Measurements from ENCODE around the gene IGFBP4.

IGFBP4 gene

GRCh38 chr17:40487371-40488020 lies 44.2 kb downstream of the IGFBP4 start:
- Mint-ChIP-seq H3K36me3 (peaks cover 5% of the 10 kb centered on the region), H3K27ac (peak overlapping the region; percentile 76), H3K4me1 (peaks cover 95% of the 10 kb centered on the region), H3K9me3 (no peaks in the 10 kb centered on the region), H3K27me3 (no peaks in the 10 kb centered on the region), H3K4me3 (no peak overlapping the region)
- DNase-seq, result no peak
- CTCF ChIA-PET, result interaction anchor here (1.1 to 1.8 kb wide), 3 partner anchors 12 to 75 kb away, joined by 3 to 13 read pairs (median 13); no protein-coding TSS in a partner anchor

GRCh38 chr17:40490289-40490853 lies 47.1 kb downstream of the IGFBP4 start:
- Mint-ChIP-seq H3K9me3 (no peaks in the 10 kb centered on the region), H3K36me3 (peaks cover 7% of the 10 kb centered on the region), H3K4me1 (peaks cover 72% of the 10 kb centered on the region), H3K27me3 (no peaks in the 10 kb centered on the region), H3K4me3 (peak overlapping the region; percentile 64), H3K27ac (peak overlapping the region; percentile 94)
- CTCF ChIA-PET, result interaction anchor here (0.8 to 2.6 kb wide), 6 partner anchors 14 to 46 kb away, joined by 3 to 16 read pairs (median 6); no protein-coding TSS in a partner anchor
- DNase-seq, result peak; percentile 70

- Mint-ChIP-seq H3K4me1 (peaks cover 66% of the 10 kb centered on the region), H3K36me3 (peaks cover 11% of the 10 kb centered on the region), H3K27me3 (peaks cover 3% of the 10 kb centered on the region), H3K9me3 (no peaks in the 10 kb centered on the region), H3K27ac (peak overlapping the region; percentile 94), H3K4me3 (peak overlapping the region; percentile 64)
- CTCF ChIA-PET, result interaction anchor here (0.7 to 2.6 kb wide), 6 partner anchors 15 to 59 kb away, joined by 3 to 16 read pairs (median 6); no protein-coding TSS in a partner anchor
- no peak for DNase-seq
Measured at GRCh38 chr17:40490982-40491381, 47.7 kb downstream of the IGFBP4 start.

GRCh38 chr17:40491486-40491885 lies 48.2 kb downstream of the IGFBP4 start:
- Mint-ChIP-seq H3K27ac (peak overlapping the region; percentile 94), H3K4me3 (peak overlapping the region; percentile 64), H3K4me1 (peaks cover 61% of the 10 kb centered on the region), H3K36me3 (peaks cover 11% of the 10 kb centered on the region), H3K27me3 (peaks cover 7% of the 10 kb centered on the region), H3K9me3 (no peaks in the 10 kb centered on the region)
- DNase-seq, result no peak
- CTCF ChIA-PET, result interaction anchor here (0.7 to 2.6 kb wide), 3 partner anchors 26 to 60 kb away, joined by 3 to 16 read pairs (median 7); no protein-coding TSS in a partner anchor

GRCh38 chr17:40493697-40494096 lies 50.4 kb downstream of the IGFBP4 start:
- CTCF ChIA-PET, result interaction anchor here (1.1 to 1.5 kb wide), 2 partner anchors 39 to 43 kb away, joined by 3 read pairs; no protein-coding TSS in a partner anchor
- peaks cover 11% of the 10 kb centered on the region for H3K36me3 Mint-ChIP-seq
- H3K4me3 Mint-ChIP-seq, result no peak overlapping the region
- no peak overlapping the region for H3K27ac Mint-ChIP-seq
- H3K9me3 Mint-ChIP-seq, result no peaks in the 10 kb centered on the region
- DNase-seq, result no peak
- peaks cover 13% of the 10 kb centered on the region for H3K27me3 Mint-ChIP-seq
- H3K4me1 Mint-ChIP-seq, result peaks cover 49% of the 10 kb centered on the region

GRCh38 chr17:40495140-40495539 lies 51.9 kb downstream of the IGFBP4 start:
- Mint-ChIP-seq H3K27me3 (peaks cover 25% of the 10 kb centered on the region), H3K9me3 (no peaks in the 10 kb centered on the region), H3K27ac (no peak overlapping the region), H3K36me3 (peaks cover 11% of the 10 kb centered on the region), H3K4me1 (peaks cover 37% of the 10 kb centered on the region), H3K4me3 (no peak overlapping the region)
- CTCF ChIA-PET, result interaction anchor here (1.3 to 1.4 kb wide), 2 partner anchors 13 to 19 kb away, joined by 3 to 6 read pairs; no protein-coding TSS in a partner anchor
- DNase-seq, result no peak

GRCh38 chr17:40496170-40496569 lies 52.9 kb downstream of the IGFBP4 start:
- Mint-ChIP-seq H3K4me1 (peaks cover 27% of the 10 kb centered on the region), H3K27me3 (peaks cover 34% of the 10 kb centered on the region), H3K27ac (no peak overlapping the region), H3K36me3 (peaks cover 7% of the 10 kb centered on the region), H3K4me3 (no peak overlapping the region), H3K9me3 (no peaks in the 10 kb centered on the region)
- DNase-seq, result no peak
- CTCF ChIA-PET, result interaction anchor here (1.3 to 1.4 kb wide), 2 partner anchors 12 to 20 kb away, joined by 3 to 6 read pairs; no protein-coding TSS in a partner anchor

- CTCF ChIA-PET, result interaction anchor here (1.4 to 1.6 kb wide), 2 partner anchors 11 to 36 kb away, joined by 4 to 5 read pairs; no protein-coding TSS in a partner anchor
- no peaks in the 10 kb centered on the region for H3K9me3 Mint-ChIP-seq
- H3K27me3 Mint-ChIP-seq, result peaks cover 34% of the 10 kb centered on the region
- peaks cover 24% of the 10 kb centered on the region for H3K4me1 Mint-ChIP-seq
- DNase-seq, result no peak
- peaks cover 7% of the 10 kb centered on the region for H3K36me3 Mint-ChIP-seq
- H3K27ac Mint-ChIP-seq, result no peak overlapping the region
- H3K4me3 Mint-ChIP-seq, result no peak overlapping the region
Measured at GRCh38 chr17:40496634-40497420, 53.6 kb downstream of the IGFBP4 start.

- no peak for DNase-seq
- peaks cover 7% of the 10 kb centered on the region for H3K36me3 Mint-ChIP-seq
- H3K4me3 Mint-ChIP-seq, result no peak overlapping the region
- no peak overlapping the region for H3K27ac Mint-ChIP-seq
- H3K9me3 Mint-ChIP-seq, result no peaks in the 10 kb centered on the region
- H3K4me1 Mint-ChIP-seq, result peaks cover 25% of the 10 kb centered on the region
- CTCF ChIA-PET, result interaction anchor here (0.7 to 1.6 kb wide), 4 partner anchors 10 to 35 kb away, joined by 3 to 5 read pairs (median 4); no protein-coding TSS in a partner anchor
- H3K27me3 Mint-ChIP-seq, result peaks cover 38% of the 10 kb centered on the region
Measured at GRCh38 chr17:40497695-40498094, 54.4 kb downstream of the IGFBP4 start.

GRCh38 chr17:40498281-40499084 lies 55.2 kb downstream of the IGFBP4 start:
- H3K4me1 Mint-ChIP-seq, result peaks cover 19% of the 10 kb centered on the region
- CTCF ChIA-PET, result interaction anchor here (0.7 to 1.6 kb wide), 4 partner anchors 9 to 34 kb away, joined by 3 to 5 read pairs (median 4); no protein-coding TSS in a partner anchor
- H3K36me3 Mint-ChIP-seq, result peaks cover 7% of the 10 kb centered on the region
- H3K27me3 Mint-ChIP-seq, result peaks cover 38% of the 10 kb centered on the region
- no peak overlapping the region for H3K4me3 Mint-ChIP-seq
- no peak overlapping the region for H3K27ac Mint-ChIP-seq
- no peak for DNase-seq
- no peaks in the 10 kb centered on the region for H3K9me3 Mint-ChIP-seq

GRCh38 chr17:40499551-40500189 lies 56.4 kb downstream of the IGFBP4 start:
- Mint-ChIP-seq H3K4me3 (no peak overlapping the region), H3K27ac (no peak overlapping the region), H3K36me3 (peaks cover 7% of the 10 kb centered on the region), H3K9me3 (no peaks in the 10 kb centered on the region), H3K27me3 (peaks cover 38% of the 10 kb centered on the region), H3K4me1 (peaks cover 21% of the 10 kb centered on the region)
- no peak for DNase-seq
- CTCF ChIA-PET, result interaction anchor here (1.2 kb wide), 1 partner anchor 23 kb away, joined by 4 read pairs; no protein-coding TSS in a partner anchor

- Mint-ChIP-seq H3K9me3 (no peaks in the 10 kb centered on the region), H3K4me1 (peaks cover 23% of the 10 kb centered on the region), H3K4me3 (no peak overlapping the region), H3K36me3 (peaks cover 5% of the 10 kb centered on the region), H3K27ac (no peak overlapping the region), H3K27me3 (peaks cover 38% of the 10 kb centered on the region)
- DNase-seq, result no peak
- CTCF ChIA-PET, result interaction anchor here (1.2 kb wide), 1 partner anchor 24 kb away, joined by 4 read pairs; no protein-coding TSS in a partner anchor
Measured at GRCh38 chr17:40500190-40500589, 56.9 kb downstream of the IGFBP4 start.

GRCh38 chr17:40500709-40501108 lies 57.5 kb downstream of the IGFBP4 start:
- H3K36me3 Mint-ChIP-seq, result peaks cover 1% of the 10 kb centered on the region
- H3K9me3 Mint-ChIP-seq, result no peaks in the 10 kb centered on the region
- H3K27ac Mint-ChIP-seq, result no peak overlapping the region
- no peak overlapping the region for H3K4me3 Mint-ChIP-seq
- CTCF ChIA-PET, result no interaction called here
- H3K4me1 Mint-ChIP-seq, result peaks cover 28% of the 10 kb centered on the region
- peaks cover 41% of the 10 kb centered on the region for H3K27me3 Mint-ChIP-seq
- no peak for DNase-seq
